SJCRH30 (cell line): ENCODE measurements around the gene SLC52A3. TPM values are rescaled to one million over a fixed set of nuclear protein-coding genes. Genes with fewer than 3 reads are reported as not detected.

Source experiments
- DNase-seq, 2 experiments: peaks; one replicate each; pipeline ENCODE4 v3.0.0-alpha.2; 2015 to 2020
- H3K27ac ChIP-seq: fragments of 250-450 bp; sonication (Bioruptor Pico); 2 replicates; pipeline ENCODE4 v1.5.1; 2020; ENCODE audit warnings: mild to moderate bottlenecking, moderate library complexity
- H3K27me3 ChIP-seq: fragments of 250-450 bp; sonication (Bioruptor Pico); 2 replicates; pipeline ENCODE4 v1.5.1; 2020; ENCODE audit warnings: mild to moderate bottlenecking, moderate library complexity
- H3K36me3 ChIP-seq: fragments of 250-450 bp; sonication (Bioruptor Pico); 2 replicates; pipeline ENCODE4 v1.5.1; 2020; ENCODE audit warnings: mild to moderate bottlenecking, moderate library complexity
- H3K4me1 ChIP-seq: fragments of 250-450 bp; sonication (Bioruptor Pico); 2 replicates; pipeline ENCODE4 v1.5.1; 2020; ENCODE audit warnings: mild to moderate bottlenecking, moderate library complexity
- H3K4me3 ChIP-seq: fragments of 250-450 bp; sonication (Bioruptor Pico); 2 replicates; pipeline ENCODE4 v1.5.1; 2020; ENCODE audit warnings: mild to moderate bottlenecking, moderate library complexity
- H3K9me3 ChIP-seq: fragments of 250-450 bp; sonication (Bioruptor Pico); replicated peaks from 2 replicates; pipeline ENCODE4 v1.5.1; 2020; ENCODE audit warnings: mild to moderate bottlenecking, moderate library complexity
- total RNA-seq: library from RNA; depleted of rRNA; stranded (reverse); fragments of >200 nt; shearing (Covaris generic); gene quantifications from 2 replicates; pipeline ENCODE4 v1.2.3, GENCODE V29; 2014

Gene SLC52A3
- total RNA-seq, 1 experiment from 2014 or later: not detected

DNA sequence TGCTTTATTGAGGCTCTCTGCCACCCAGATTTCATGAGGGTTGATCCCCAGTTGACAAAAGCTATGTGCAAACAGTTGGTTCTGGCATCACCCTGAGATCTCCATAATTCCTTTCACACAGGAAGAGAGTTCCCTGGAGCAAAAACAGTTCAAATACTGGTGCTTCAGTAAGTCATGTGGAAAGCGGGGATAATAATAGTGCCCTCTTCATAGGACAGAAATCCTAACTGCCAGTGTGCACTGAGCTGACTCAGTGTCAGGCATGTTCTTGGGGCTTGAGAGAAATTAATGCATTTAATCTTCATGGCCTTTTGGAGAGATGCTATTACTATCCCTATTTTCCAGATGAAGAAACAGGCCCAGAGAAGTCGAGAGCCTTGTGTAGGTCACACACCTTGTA lies 7.9 kb upstream of the SLC52A3 start:
- Histone ChIP-seq H3K4me1 (no peaks in the 10 kb centered on the region), H3K4me3 (no peak overlapping the region), H3K9me3 (no peaks in the 10 kb centered on the region), H3K27ac (no peak overlapping the region), H3K36me3 (no peaks in the 10 kb centered on the region), H3K27me3 (peaks cover 11% of the 10 kb centered on the region)
- no peak for DNase-seq

GRCh38 chr20:775679-776135 lies 7.4 kb upstream of the SLC52A3 start:
- no peak for DNase-seq
- Histone ChIP-seq H3K27me3 (peaks cover 11% of the 10 kb centered on the region), H3K4me3 (no peak overlapping the region), H3K27ac (no peak overlapping the region), H3K4me1 (no peaks in the 10 kb centered on the region), H3K9me3 (0 out of 2 replicates have a peak, but pooled peaks cover under 1% of the 10 kb centered on the region), H3K36me3 (no peaks in the 10 kb centered on the region)

GRCh38 chr20:774660-775057 lies 6.4 kb upstream of the SLC52A3 start:
- Histone ChIP-seq H3K9me3 (0 out of 2 replicates have a peak, but pooled peaks cover 3% of the 10 kb centered on the region), H3K27me3 (peaks cover 11% of the 10 kb centered on the region), H3K27ac (no peak overlapping the region), H3K4me3 (no peak overlapping the region), H3K36me3 (no peaks in the 10 kb centered on the region), H3K4me1 (no peaks in the 10 kb centered on the region)
- DNase-seq: no peak

DNA sequence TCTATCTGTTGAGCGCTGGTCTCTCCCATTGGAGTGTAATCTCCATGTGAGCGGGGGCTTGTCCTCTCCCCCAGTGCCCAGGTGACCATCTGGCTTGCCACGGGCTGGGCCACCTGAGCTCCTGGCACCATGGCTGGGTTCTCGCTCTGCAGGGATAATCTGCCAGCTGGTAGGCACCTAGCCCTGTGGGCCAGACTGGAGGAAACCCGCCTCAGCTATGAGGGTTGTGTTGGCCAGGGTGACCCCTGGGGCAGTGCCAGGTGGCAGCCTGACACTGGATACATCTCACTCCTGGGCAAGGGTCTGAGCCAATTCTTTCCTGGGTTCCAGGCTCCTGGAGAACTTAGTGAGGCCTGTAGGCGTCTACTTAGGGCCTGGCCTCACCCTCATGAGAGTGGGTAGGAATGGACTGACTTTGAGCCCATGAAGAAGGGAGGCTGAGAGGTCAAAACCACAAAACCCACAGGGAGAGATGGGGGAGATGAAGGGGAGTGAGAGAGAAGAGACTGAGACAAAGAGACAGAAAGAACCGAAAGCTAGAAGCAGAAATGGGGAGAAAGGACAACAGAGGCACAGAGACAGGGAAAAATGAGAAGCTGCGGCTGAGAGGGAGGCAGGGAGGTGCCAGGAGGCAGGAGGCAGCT lies 5.8 kb upstream of the SLC52A3 start:
- H3K36me3 ChIP-seq: no peaks in the 10 kb centered on the region
- no peak for DNase-seq
- H3K4me1 ChIP-seq: no peaks in the 10 kb centered on the region
- no peak overlapping the region for H3K27ac ChIP-seq
- H3K27me3 ChIP-seq: peaks cover 11% of the 10 kb centered on the region
- no peak overlapping the region for H3K4me3 ChIP-seq
- H3K9me3 ChIP-seq: 0 out of 2 replicates have a peak, but pooled peaks cover 3% of the 10 kb centered on the region

DNA sequence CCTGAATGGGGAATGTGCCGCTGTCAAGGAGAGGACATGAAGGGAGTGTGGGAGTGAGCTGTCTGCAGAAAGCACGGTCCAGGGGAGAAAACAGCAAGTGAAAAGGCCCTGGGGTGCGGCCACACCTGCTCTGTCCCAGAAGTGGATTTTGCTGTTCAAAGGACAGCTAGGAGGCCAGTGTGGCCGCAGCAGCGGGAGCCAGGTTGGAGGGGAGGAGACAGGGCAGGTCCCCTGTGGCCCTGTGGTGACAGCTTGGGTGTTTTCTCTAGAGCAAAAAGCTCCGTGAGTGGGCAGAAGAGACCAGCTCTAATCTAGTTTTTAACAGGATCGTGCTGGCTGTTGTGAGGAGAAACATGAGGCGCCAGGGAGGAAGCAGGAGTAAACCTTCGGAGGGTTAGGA lies 4.5 kb upstream of the SLC52A3 start:
- Histone ChIP-seq H3K27ac (no peak overlapping the region), H3K9me3 (0 out of 2 replicates have a peak, but pooled peaks cover 3% of the 10 kb centered on the region), H3K4me3 (no peak overlapping the region), H3K4me1 (no peaks in the 10 kb centered on the region), H3K27me3 (peaks cover 11% of the 10 kb centered on the region), H3K36me3 (no peaks in the 10 kb centered on the region)
- DNase-seq: no peak

DNA sequence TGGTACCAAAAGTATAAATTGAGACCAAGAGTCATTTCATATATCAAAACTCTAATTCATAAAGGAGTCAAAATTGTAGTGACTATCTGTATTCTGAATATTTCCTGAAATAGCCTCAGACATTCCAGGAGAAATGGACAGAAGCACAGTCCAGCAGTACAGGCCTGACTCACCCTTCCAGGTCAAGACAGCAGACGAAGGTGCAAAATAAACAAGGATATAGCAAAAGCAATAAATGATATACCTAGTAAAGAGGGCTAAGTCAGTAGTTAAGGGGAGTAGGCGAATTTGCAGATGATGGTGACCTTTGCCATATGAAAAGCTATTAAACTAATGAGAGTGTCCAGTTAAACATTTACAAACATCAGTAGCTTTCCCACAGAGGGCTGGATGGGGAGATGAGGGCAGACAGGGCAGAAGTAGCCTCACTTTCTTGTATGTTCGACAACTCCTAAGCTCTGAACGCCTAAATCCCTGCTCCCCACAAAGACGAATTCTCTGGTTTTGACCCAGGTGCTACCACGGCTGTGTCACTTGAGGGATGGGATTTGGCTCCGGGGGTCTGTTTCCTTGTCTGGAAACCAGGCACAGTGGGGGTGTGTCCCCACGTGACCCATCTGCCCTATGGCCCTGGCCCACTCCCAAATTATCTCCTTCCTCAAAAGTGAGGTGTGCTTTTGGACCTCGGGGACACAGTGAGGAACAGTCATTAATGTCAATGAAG lies 3.6 kb upstream of the SLC52A3 start:
- no peak overlapping the region for H3K27ac ChIP-seq
- H3K36me3 ChIP-seq: no peaks in the 10 kb centered on the region
- no peak overlapping the region for H3K4me3 ChIP-seq
- H3K27me3 ChIP-seq: peaks cover 11% of the 10 kb centered on the region
- DNase-seq: no peak
- 0 out of 2 replicates have a peak, but pooled peaks cover 3% of the 10 kb centered on the region for H3K9me3 ChIP-seq
- H3K4me1 ChIP-seq: no peaks in the 10 kb centered on the region

GRCh38 chr20:770691-771090 lies 2.4 kb upstream of the SLC52A3 start:
- no peak for DNase-seq
- H3K9me3 ChIP-seq: 0 out of 2 replicates have a peak, but pooled peaks cover 3% of the 10 kb centered on the region
- H3K27me3 ChIP-seq: peaks cover 11% of the 10 kb centered on the region
- H3K4me3 ChIP-seq: no peak overlapping the region
- no peaks in the 10 kb centered on the region for H3K4me1 ChIP-seq
- no peaks in the 10 kb centered on the region for H3K36me3 ChIP-seq
- H3K27ac ChIP-seq: no peak overlapping the region

- H3K27ac ChIP-seq: no peak overlapping the region
- H3K27me3 ChIP-seq: peaks cover 4% of the 10 kb centered on the region; the same call in 1 of the 2 replicates
- H3K4me3 ChIP-seq: no peak overlapping the region
- no peak for DNase-seq
- no peaks in the 10 kb centered on the region for H3K36me3 ChIP-seq
- no peaks in the 10 kb centered on the region for H3K4me1 ChIP-seq
- H3K9me3 ChIP-seq: 0 out of 2 replicates have a peak, but pooled peaks cover 3% of the 10 kb centered on the region
These were observed 1.4 kb downstream of the SLC52A3 start for GRCh38 chr20:766906-767305.

DNA sequence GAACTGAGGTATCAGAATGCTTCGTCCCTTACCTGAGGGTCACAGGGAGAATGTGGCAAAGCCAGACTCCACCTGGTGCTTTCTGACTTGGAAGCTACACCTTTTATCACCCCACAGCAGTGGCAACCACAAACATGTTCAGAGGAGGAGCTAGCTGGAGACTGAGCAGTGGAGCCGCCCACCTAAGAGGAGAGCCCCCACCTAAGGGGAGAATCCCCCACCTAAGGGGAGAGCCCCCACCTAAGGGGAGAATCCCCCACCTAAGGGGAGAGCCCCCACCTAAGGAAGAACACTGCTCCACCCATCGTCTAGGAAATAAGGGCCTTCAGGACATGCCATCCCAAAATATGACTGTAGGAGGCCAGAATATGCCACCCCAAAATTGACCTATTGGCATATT lies 4.0 kb downstream of the SLC52A3 start:
- Histone ChIP-seq H3K27me3 (peaks cover 11% of the 10 kb centered on the region; the same call in 1 of the 2 replicates), H3K27ac (no peak overlapping the region), H3K36me3 (no peaks in the 10 kb centered on the region), H3K4me1 (no peaks in the 10 kb centered on the region), H3K4me3 (no peak overlapping the region), H3K9me3 (no peaks in the 10 kb centered on the region)
- no peak for DNase-seq

DNA sequence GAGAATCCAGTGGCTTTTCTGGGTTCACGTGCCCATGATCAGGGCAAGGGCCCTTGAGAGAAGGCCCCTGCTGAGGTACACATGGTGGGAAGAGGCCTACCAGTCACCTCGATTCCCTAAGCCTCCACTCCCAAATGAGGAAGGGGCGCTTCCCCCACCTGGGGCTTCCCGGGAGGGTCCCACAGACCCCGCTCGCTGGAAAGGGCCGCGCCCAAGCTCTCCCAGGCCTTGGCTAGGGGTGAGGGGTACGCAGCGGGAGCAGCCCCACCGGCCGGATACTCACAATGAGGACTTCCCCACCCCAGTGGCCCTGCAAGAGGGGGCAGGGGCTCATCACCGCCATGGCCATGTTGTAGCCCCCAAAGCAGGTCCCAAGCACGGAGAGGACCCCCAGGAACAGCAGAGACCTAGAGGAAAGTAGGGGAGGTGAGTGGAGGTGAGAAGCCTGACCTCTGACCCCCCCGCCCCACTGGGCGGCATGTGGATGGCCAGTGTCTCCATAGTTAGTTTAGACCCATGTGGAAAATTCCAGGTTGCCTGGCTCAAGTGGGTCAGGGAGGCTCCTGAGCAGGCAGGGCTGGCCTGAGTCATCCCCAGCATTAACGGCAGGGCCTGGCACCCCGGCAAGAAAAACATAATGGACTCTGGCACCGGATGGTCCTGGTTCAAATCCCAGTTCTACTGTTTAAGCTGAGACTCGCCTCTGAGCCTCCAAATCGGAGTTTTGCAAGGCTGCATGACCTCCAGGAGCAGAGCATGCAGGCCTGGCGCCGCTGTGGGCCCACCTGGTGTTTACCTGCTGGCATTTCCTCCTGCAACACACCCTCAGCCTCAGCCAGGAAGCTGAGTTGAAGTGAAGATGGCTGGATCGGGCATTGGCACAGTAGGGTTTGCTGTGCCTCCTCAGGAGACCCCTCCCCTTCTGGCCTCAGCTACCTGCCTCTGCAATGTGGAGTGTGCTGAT lies 6.6 kb downstream of the SLC52A3 start:
- Histone ChIP-seq H3K27ac (no peak overlapping the region), H3K27me3 (peaks cover 11% of the 10 kb centered on the region; the same call in 1 of the 2 replicates), H3K36me3 (no peaks in the 10 kb centered on the region), H3K4me3 (no peak overlapping the region), H3K4me1 (no peaks in the 10 kb centered on the region), H3K9me3 (no peaks in the 10 kb centered on the region)
- no peak for DNase-seq

GRCh38 chr20:760751-761417 lies 7.4 kb downstream of the SLC52A3 start:
- H3K36me3 ChIP-seq: no peaks in the 10 kb centered on the region
- H3K4me1 ChIP-seq: no peaks in the 10 kb centered on the region
- peaks cover 11% of the 10 kb centered on the region; the same call in 1 of the 2 replicates for H3K27me3 ChIP-seq
- H3K9me3 ChIP-seq: no peaks in the 10 kb centered on the region
- no peak overlapping the region for H3K4me3 ChIP-seq
- DNase-seq: no peak
- H3K27ac ChIP-seq: no peak overlapping the region

GRCh38 chr20:757506-757905 lies 10.8 kb downstream of the SLC52A3 start:
- H3K4me1 ChIP-seq: no peaks in the 10 kb centered on the region
- peaks cover 7% of the 10 kb centered on the region; the same call in 1 of the 2 replicates for H3K27me3 ChIP-seq
- no peak for DNase-seq
- no peaks in the 10 kb centered on the region for H3K9me3 ChIP-seq
- H3K36me3 ChIP-seq: no peaks in the 10 kb centered on the region
- no peak overlapping the region for H3K27ac ChIP-seq
- no peak overlapping the region for H3K4me3 ChIP-seq

- Histone ChIP-seq H3K27ac (no peak overlapping the region), H3K4me3 (no peak overlapping the region), H3K27me3 (peaks cover 7% of the 10 kb centered on the region; the same call in 1 of the 2 replicates), H3K9me3 (no peaks in the 10 kb centered on the region), H3K4me1 (no peaks in the 10 kb centered on the region), H3K36me3 (no peaks in the 10 kb centered on the region)
- DNase-seq: no peak
These were observed 12.4 kb downstream of the SLC52A3 start for GRCh38 chr20:755941-756340.

DNA sequence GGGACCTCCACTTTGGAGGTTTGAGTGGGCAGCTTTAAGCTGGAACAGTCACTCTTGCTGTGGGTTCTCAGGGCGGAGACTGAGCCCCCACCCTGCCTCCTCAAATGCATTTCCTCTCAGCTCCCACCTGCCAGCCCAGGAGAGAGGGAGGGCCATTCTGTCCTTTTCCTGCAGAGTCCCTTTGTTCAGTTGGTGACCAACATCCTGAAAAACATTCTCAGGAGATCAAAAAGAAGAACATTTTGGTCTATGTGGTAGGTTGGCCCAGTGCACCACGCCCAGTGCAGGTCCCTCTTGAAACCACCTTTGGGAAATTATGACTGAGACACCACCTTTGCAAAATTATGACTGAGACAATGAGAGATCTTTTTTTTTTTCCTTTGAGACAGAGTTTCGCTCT lies 13.4 kb downstream of the SLC52A3 start:
- Histone ChIP-seq H3K4me1 (no peaks in the 10 kb centered on the region), H3K27me3 (no peaks in the 10 kb centered on the region; the same call in 1 of the 2 replicates), H3K9me3 (no peaks in the 10 kb centered on the region), H3K4me3 (no peak overlapping the region), H3K36me3 (no peaks in the 10 kb centered on the region), H3K27ac (no peak overlapping the region)
- no peak for DNase-seq
